B cell (primary cell): ENCODE measurements around the gene PLAAT3. TPM values are rescaled to one million over a fixed set of nuclear protein-coding genes. Genes with fewer than 3 reads are reported as not detected.

Experiments used
- ATAC-seq: fragments of 200-7000 bp; cut with Tn5 transposase; one replicate; pipeline ENCODE4 v1.10.0; 2021; ENCODE audit warnings: low read depth, mild to moderate bottlenecking, moderate number of reproducible peaks, moderate library complexity
- CTCF ChIA-PET: fragments of 350-600 bp; sonication (Branson Sonifier 250); formaldehyde crosslinking; loops from one replicate; lab custom pipeline; 2021; ENCODE audit warnings: antibody characterized with exemption, inconsistent platforms; lab: Charles Lee
- POLR2A ChIA-PET: fragments of 350-600 bp; sonication (Branson Sonifier 250); formaldehyde crosslinking; loops from one replicate; lab custom pipeline; 2021; ENCODE audit warnings: antibody characterized with exemption; lab: Charles Lee
- DNase-seq: peaks from one replicate; pipeline ENCODE4 v3.0.0; 2013
- H2AFZ ChIP-seq: 2 replicates; pipeline ENCODE4 v1.6.1; 2012; ENCODE audit warnings: mild to moderate bottlenecking, low read depth, low read length; ENCODE audit not compliant: insufficient read depth, poor library complexity, severe bottlenecking
- H3K27ac ChIP-seq, 2 donors: 1 replicate in 1 of 2; 2 replicates in 1 of 2; pipeline ENCODE4 v1.5.1; 2012 to 2013; ENCODE audit warnings: low read length in 2 of 2, mild to moderate bottlenecking in 2 of 2, moderate library complexity in 1 of 2
- H3K27me3 ChIP-seq, 4 experiments: fragments of 200-600 bp in 1 of 4; sonication (generic) in 1 of 4; replicated peaks in 1 of 4; 1 replicate in 2 of 4; 2 replicates in 2 of 4; pipeline versions ENCODE4 v1.6.1 to v1.7.0; 2013 to 2016; ENCODE audit warnings: low read length in 3 of 4, mild to moderate bottlenecking in 2 of 4, mixed read lengths in 1 of 4, moderate library complexity in 1 of 4; ENCODE audit not compliant: insufficient read depth in 4 of 4, control insufficient read depth in 3 of 4; ENCODE audit errors: control extremely low read depth in 1 of 4
- H3K36me3 ChIP-seq, 2 experiments: replicated peaks in 1 of 2; 1 replicate in 1 of 2; 2 replicates in 1 of 2; pipeline versions ENCODE4 v1.6.1 to v1.7.1; 2013; ENCODE audit warnings: low read length in 1 of 2; ENCODE audit not compliant: insufficient read depth in 2 of 2, control insufficient read depth in 1 of 2; ENCODE audit errors: control extremely low read depth in 1 of 2, extremely low read depth in 1 of 2
- H3K4me1 ChIP-seq, 2 donors: fragments of 200-600 bp in 1 of 2; sonication (generic) in 1 of 2; 1 replicate in 1 of 2; 2 replicates in 1 of 2; pipeline versions ENCODE4 v1.5.1 to v1.6.1; 2013 to 2017; ENCODE audit warnings: low read length in 2 of 2; ENCODE audit not compliant: control insufficient read depth in 2 of 2, insufficient read depth in 2 of 2
- H3K4me2 ChIP-seq: replicated peaks from 2 replicates; pipeline ENCODE3; 2012; ENCODE audit warnings: mild to moderate bottlenecking, low read depth, low read length; ENCODE audit not compliant: poor library complexity, severe bottlenecking
- H3K4me3 ChIP-seq, 5 experiments: fragments of 200-600 bp in 1 of 5; sonication (generic) in 1 of 5; 1 replicate in 3 of 5; 2 replicates in 2 of 5; pipeline versions ENCODE4 v1.5.1 to v1.7.0; 2011 to 2016; ENCODE audit warnings: low read length in 4 of 5, mild to moderate bottlenecking in 4 of 5, low read depth in 2 of 5, control low read depth in 1 of 5, moderate library complexity in 1 of 5; ENCODE audit not compliant: insufficient read depth in 1 of 5; ENCODE audit errors: control extremely low read depth in 1 of 5, extremely low read depth in 1 of 5
- H3K79me2 ChIP-seq: fragments of 200-600 bp; sonication (generic); one replicate; pipeline ENCODE4 v1.6.0; 2016; ENCODE audit warnings: low read length; ENCODE audit not compliant: control insufficient read depth, insufficient read depth
- H3K9ac ChIP-seq: fragments of 200-600 bp; sonication (generic); 2 replicates; pipeline ENCODE4 v1.6.1; 2017; ENCODE audit warnings: mild to moderate bottlenecking, low read length, moderate library complexity
- H3K9me3 ChIP-seq, 3 donors: one replicate each; pipeline versions ENCODE4 v1.6.1 to v1.7.1; 2013; ENCODE audit warnings: low read length in 2 of 3; ENCODE audit not compliant: control insufficient read depth in 2 of 3, insufficient read depth in 1 of 3; ENCODE audit errors: control extremely low read depth in 1 of 3
- H4K20me1 ChIP-seq: 2 replicates; pipeline ENCODE4 v1.6.0; 2012; ENCODE audit warnings: mild to moderate bottlenecking, low read length; ENCODE audit not compliant: insufficient read depth, control insufficient read depth, poor library complexity, severe bottlenecking
- H3K27ac Mint-ChIP-seq: one replicate; pipeline ENCODE4 v1.8.0; 2021; ENCODE audit warnings: mixed read lengths
- H3K27me3 Mint-ChIP-seq: one replicate; pipeline ENCODE4 v1.8.0; 2021; ENCODE audit warnings: mixed read lengths
- H3K4me1 Mint-ChIP-seq: one replicate; pipeline ENCODE4 v1.8.0; 2021; ENCODE audit warnings: mixed read lengths
- H3K4me3 Mint-ChIP-seq: one replicate; pipeline ENCODE4 v1.8.0; 2021; ENCODE audit warnings: mixed read lengths
- H3K9me3 Mint-ChIP-seq: one replicate; pipeline ENCODE4 v1.8.0; 2022; ENCODE audit warnings: mixed read lengths; ENCODE audit not compliant: insufficient read depth
- CTCF ChIP-seq: fragments of 200-600 bp; IDR thresholded peaks from one replicate; pipeline ENCODE4 v1.8.0; 2022; ENCODE audit warnings: antibody characterized with exemption, mild to moderate bottlenecking
- EZH2 ChIP-seq: IDR thresholded peaks from 2 replicates; pipeline ENCODE4 v1.6.1; 2012; ENCODE audit warnings: borderline replicate concordance, low read depth, mild to moderate bottlenecking, moderate library complexity, low read length; ENCODE audit not compliant: insufficient read depth, poor library complexity, severe bottlenecking
- WGBS: methylation state at CpG from one replicate; pipeline ENCODE4 v1.1.5; 2013; ENCODE audit warnings: missing lambda C conversion rate; ENCODE audit not compliant: insufficient coverage; 5-methylcytosine and 5-hydroxymethylcytosine counted together
- intact Hi-C: fragments of 100-400 bp; cut with micrococcal nuclease; formaldehyde crosslinking; loops from one replicate; pipeline ENCODE4 v1.10.0; 2022
- polyA plus RNA-seq: library from polyadenylated mRNA; depleted of rRNA; stranded (reverse); fragments of >200 nt; gene quantifications from 2 replicates; pipeline ENCODE4 v1.2.3, GENCODE V29; 2012
- total RNA-seq, 2 donors: library from RNA; stranded (reverse); fragments of 120-200 nt in 1 of 2; gene quantifications; 1 replicate in 1 of 2; 2 replicates in 1 of 2; pipeline versions ENCODE4 v1.2.3 to v1.2.4, GENCODE V29; 2013 to 2022

PLAAT3 gene
- total and polyA plus RNA-seq, 2 donors (not counting 1 experiment from before 2014, with no cell fraction given): 2.3 to 3.1 TPM

GRCh38 chr11:63572026-63572688 lies 42.1 kb downstream of the PLAAT3 start:
- WGBS: 30% methylated on average over 3 of the region's 3 CpGs
- Histone ChIP-seq H3K27ac (no peak overlapping the region), H3K79me2 (no peaks in the 10 kb centered on the region), H3K4me1 (peaks cover 28 to 43% of the 10 kb centered on the region in 2 donors), H3K27me3 (no peaks in the 10 kb centered on the region), H2AFZ (no peak overlapping the region), H3K36me3 (no peaks in the 10 kb centered on the region), H3K9ac (no peak overlapping the region), H3K9me3 (no peaks in the 10 kb centered on the region), H3K4me2 (peak overlapping the region; percentile 56), H4K20me1 (no peaks in the 10 kb centered on the region), H3K4me3 (no peak overlapping the region)
- no peaks in the 10 kb centered on the region for H3K9me3 Mint-ChIP-seq
- peak; percentile 80 for DNase-seq
- peaks cover 33% of the 10 kb centered on the region for H3K4me1 Mint-ChIP-seq
- peak; percentile 53 for ATAC-seq
- intact Hi-C loops: loop anchor here (5.0 kb wide), 1 partner anchor 40 kb away; the partner anchor contains the start of gene PLAAT3
- CTCF ChIA-PET: no interaction called here
- TF ChIP-seq EZH2: no peak
- peak; percentile 60 for TF ChIP-seq CTCF
- POLR2A ChIA-PET: no interaction called here
- peaks cover 3% of the 10 kb centered on the region for H3K27me3 Mint-ChIP-seq
- H3K4me3 Mint-ChIP-seq: peak overlapping the region; percentile 63
- H3K27ac Mint-ChIP-seq: peak overlapping the region; percentile 71

- H3K9me3 ChIP-seq: peaks cover 0 to 5% (median 0%) of the 10 kb centered on the region in 3 donors
- H3K79me2 ChIP-seq: no peaks in the 10 kb centered on the region
- no peaks in the 10 kb centered on the region for H3K9me3 Mint-ChIP-seq
- H3K27me3 Mint-ChIP-seq: peaks cover 3% of the 10 kb centered on the region
- WGBS: 100% methylated on average over 1 of the region's 3 CpGs
- H3K9ac ChIP-seq: no peak overlapping the region
- no peaks in the 10 kb centered on the region for H4K20me1 ChIP-seq
- H3K27ac ChIP-seq: no peak overlapping the region
- H3K27me3 ChIP-seq: no peaks in the 10 kb centered on the region
- peaks cover 50% of the 10 kb centered on the region for H3K4me1 Mint-ChIP-seq
- DNase-seq: no peak
- ChIA-PET POLR2A (no interaction called here), CTCF (no interaction called here)
- ATAC-seq: no peak
- no peak overlapping the region for H2AFZ ChIP-seq
- no peak overlapping the region for H3K4me2 ChIP-seq
- intact Hi-C loops: loop anchor here (5.0 kb wide), 1 partner anchor 368 kb away; the partner anchor contains the start of gene NAA40
- H3K4me3 Mint-ChIP-seq: no peak overlapping the region
- H3K27ac Mint-ChIP-seq: no peak overlapping the region
- peaks cover 44 to 62% of the 10 kb centered on the region in 2 donors for H3K4me1 ChIP-seq
- no peak for TF ChIP-seq EZH2
- TF ChIP-seq CTCF: no peak
- H3K4me3 ChIP-seq: no peak overlapping the region
- H3K36me3 ChIP-seq: no peaks in the 10 kb centered on the region
Measured at GRCh38 chr11:63569570-63569969, 44.7 kb downstream of the PLAAT3 start.
